GM19397 (cell line): ENCODE data around the gene LGALS7.
"Not testable (repeated sequence)": the region's sequence is repeated elsewhere in the genome, so short reads cannot be mapped to it uniquely, and the experiment has no call there.

Source experiments
- ATAC-seq: cut with Tn5 transposase; IDR thresholded peaks from one replicate; pipeline ENCODE4 v1.9.1; 2021; ENCODE audit warnings: mild to moderate bottlenecking, moderate library complexity; ENCODE audit not compliant: unreplicated experiment

Gene LGALS7

DNA sequence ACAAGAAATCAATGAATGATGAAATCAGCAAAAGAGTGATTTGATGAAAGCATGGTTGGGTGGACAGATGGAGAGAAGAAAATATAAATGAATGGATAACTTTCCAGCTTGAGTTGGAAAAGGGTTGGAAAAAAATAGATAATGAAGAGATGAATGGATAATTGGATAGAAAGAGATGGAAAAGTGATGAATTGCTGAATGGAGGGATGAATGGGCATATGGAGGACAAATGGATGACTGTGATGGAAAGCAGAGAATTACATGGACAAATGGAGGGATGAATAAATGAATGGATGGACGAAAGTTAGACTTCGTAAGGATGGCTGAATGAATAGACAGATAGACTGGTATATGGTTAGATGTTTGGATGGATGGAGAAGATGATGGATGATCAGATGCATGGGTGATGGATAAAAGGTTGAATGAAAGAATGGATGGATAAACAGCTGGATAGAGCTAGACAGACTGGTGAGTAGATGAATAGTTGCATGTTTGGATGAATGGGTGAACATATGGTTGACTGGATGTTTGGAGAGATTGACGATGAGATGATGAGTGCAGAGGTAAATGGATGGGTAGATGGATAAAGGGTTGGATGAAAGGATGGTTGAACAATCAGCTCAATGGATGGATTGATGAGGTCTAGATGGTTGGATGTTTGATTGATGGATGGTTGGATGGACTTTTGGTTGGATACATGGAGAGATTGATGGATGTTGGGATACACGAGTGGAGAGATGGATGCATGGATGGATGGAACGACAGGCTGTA lies 27.4 kb upstream of the LGALS7 start:
- no peak for ATAC-seq

DNA sequence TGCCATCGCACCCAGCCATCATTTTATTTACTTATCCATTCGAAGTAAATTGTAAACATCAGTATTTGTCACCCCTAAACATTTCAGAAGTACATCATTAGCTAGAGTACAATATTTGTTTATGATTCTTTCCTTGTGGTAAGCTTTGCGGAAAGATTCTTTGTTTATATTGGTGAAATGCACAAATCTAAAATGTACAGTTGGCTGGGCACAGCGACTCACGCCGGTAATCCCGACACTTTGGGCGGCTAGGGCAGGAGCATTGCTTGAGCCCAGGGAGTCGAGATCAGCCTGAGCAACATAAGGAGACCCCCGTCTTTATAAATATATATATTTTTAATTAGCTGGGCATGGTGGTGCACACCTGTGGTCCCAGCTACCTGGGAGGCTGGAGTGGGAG lies 25.8 kb upstream of the LGALS7 start:
- no peak for ATAC-seq

DNA sequence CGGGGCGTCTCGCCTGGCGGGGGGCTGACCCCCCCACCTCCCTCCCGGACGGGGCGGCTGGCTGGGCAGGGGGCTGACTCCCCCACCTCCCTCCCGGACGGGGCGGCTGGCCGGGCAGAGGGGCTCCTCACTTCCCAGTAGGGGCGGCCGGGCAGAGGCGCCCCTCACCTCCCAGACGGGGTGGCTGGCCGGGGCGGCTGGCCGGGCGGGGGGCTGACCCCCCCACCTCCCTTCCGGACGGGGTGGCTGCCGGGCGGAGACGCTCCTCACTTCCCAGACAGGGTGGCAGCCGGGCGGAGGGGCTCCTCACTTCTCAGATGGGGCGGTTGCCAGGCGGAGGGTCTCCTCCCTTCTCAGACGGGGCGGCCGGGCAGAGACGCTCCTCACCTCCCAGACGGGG lies 24.5 kb upstream of the LGALS7 start:
- not testable (repeated sequence) for ATAC-seq

DNA sequence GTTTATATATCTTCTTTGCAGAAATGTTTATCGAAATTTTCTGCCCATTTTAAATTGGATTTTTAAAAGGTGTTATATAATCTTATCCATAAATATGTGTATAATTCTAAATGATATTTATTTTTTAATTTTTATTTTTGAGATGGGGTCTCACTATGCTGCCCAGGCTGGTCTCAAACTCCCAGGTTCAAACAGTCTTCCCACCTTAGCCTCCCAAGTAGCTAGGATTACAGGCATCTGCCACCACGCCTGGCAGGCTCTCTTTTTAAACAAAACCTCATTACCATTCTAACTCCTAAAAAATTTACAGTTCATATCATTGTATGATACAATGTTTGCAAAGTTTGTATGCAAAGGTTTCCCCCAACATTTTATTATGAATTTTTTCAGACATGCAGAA lies 22.8 kb upstream of the LGALS7 start:
- no peak for ATAC-seq

DNA sequence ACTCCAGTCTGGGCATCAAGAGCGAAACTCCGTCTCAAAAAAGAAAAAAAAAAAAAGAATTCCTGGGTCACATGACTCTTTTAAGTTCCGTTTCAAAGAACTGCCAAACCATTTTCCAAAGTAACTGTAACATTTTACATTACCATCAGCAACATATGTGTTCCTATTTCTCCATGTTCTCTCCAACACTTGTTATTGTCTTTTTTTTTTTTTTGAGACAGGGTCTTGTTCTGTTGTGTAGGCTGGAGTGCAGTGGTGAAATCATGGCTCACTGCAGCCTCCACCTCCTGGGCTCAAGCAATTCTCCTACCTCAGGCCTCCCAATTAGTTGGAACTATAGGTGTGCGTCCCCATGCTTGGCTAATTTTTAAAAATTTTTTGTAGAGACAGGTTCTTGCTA lies 22.2 kb upstream of the LGALS7 start:
- ATAC-seq, result no peak

DNA sequence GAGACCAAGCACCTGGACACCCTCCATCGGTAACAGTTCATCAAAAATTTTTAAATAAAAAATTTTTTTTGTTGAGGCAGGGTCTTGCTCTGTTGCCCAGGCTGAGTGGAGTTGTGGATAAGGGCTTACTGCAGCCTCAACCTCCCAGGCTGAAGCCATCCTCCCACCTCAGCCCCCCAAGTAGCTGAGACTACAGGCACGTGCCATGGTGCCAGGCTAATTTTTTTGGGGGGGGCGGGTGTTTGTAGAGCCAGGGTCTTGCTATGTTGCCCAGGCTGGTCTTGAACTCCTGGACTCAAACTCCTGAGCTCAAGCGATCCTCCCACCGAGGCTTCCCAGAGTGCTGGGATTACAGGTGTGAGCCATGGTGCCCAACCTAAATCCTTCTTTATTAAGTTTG lies 20.4 kb upstream of the LGALS7 start:
- no peak for ATAC-seq

DNA sequence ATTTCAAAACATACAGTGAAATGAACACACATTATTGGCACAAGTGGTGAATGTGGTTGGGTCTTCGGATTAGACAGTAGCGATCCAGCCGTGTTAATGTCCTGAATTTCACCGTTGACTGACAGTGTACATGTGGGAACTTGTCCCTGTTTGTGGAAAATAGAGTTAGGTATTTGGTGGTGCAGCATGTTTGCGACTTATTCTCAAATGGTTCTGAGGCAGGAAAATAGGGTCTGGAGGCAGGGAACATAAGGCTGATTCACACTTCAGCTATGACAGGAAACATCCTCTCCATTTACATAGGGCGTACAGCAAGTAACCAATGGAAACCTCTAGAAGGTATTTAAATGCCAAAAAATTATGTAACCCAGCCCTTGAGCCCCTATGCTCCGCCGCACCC lies 19.9 kb upstream of the LGALS7 start:
- no peak for ATAC-seq

DNA sequence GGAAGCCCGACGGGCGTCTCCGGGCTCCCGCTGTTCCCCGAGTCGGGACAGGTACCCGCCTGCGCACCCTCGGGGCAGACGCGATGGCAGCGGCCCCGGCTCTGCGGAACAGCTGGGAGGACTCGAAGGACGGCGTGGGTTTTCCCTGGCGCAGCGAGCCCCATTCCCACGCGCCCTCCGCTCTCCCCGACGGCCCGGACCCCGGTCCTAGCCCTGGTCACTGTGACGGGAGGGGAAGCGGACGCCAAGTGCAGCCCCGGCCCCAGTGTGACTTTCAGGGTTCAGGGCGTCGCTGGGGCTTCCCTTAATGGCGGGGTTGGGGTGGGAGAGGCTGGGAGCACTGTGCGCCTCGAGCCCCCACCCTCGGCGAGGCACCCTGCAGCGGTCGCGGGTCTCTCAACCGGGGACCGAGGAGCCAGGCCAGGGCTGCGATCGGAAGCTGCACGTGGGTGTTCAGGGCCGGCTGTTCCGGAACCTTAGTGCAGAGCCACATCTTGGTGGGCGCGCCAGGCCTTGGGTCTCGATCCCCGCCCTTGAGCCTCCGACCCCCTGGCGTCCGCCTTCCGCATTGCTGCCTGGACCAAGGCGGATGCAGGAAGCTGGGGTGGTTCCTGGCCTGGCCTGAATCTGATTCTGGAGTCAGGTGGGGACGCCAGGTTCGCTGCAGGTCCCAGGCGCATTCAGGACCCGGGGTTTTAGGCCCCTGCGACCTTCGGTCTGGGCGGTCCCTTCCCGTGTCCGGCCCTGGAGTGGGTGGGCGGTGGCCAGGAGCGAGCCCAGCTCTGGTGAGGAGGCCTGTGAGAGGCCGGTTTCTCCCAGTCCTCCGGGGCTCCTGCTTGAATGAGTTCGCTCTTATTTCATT lies 19.2 kb upstream of the LGALS7 start:
- ATAC-seq, result no peak

DNA sequence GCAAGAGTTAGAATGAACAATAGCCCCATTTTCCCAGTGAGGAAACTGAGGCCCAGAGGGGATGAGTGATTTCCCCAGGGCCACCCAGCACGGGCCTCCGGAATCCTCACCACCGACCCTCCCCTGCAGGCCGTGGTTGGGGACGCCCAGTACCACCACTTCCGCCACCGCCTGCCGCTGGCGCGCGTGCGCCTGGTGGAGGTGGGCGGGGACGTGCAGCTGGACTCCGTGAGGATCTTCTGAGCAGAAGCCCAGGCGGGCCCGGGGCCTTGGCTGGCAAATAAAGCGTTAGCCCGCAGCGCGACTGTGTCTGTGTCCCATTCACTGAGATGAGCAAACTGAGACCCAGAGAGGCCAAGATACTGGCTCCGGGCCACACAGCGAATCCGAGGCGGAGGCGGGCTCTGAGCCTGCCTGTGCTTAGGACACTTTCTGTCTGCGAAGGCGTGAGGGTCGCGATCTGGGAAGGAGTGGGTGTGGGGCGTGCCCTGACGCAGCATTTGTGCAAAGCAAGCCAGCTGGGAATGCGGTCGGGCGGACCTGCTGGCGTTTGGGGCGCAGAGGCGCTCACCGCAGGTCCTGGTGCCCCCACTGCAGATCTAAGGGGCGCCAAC lies 18.2 kb upstream of the LGALS7 start:
- not testable (repeated sequence) for ATAC-seq

DNA sequence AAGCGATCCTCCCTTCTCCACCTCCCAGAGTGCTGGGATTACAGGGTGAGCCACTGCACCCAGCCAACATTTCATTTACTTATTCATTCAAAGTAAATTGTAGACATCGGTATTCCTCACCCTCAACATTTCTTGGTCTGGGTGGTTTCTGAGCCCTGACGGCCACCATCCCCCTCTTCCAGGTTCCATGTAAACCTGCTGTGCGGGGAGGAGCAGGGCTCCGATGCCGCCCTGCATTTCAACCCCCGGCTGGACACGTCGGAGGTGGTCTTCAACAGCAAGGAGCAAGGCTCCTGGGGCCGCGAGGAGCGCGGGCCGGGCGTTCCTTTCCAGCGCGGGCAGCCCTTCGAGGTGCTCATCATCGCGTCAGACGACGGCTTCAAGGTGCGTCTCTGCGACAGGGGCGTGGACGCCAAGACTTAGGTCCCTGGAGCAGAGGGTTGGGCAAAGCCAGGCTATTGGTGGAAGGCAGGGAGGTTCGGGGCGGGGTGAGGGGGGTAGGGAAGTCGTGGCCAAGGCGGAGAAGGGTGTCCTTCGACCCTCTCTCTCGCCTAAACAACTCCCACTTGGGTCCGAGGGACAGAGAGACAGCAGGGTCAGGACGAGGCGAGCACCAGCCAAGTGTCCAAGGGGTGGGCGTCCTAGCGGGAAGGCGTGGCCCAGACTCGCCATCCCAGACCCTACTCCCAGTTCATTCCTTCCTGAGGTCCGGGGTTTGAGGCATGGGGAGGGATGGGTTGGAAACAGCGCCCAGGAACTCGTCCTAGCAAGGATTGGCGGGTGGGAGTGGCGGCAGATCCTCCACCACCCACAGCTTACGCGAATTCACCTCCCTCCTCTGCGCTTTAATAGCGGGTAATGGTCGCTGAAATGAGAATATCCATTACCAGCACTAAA lies 17.4 kb upstream of the LGALS7 start:
- ATAC-seq, result not testable (repeated sequence)

DNA sequence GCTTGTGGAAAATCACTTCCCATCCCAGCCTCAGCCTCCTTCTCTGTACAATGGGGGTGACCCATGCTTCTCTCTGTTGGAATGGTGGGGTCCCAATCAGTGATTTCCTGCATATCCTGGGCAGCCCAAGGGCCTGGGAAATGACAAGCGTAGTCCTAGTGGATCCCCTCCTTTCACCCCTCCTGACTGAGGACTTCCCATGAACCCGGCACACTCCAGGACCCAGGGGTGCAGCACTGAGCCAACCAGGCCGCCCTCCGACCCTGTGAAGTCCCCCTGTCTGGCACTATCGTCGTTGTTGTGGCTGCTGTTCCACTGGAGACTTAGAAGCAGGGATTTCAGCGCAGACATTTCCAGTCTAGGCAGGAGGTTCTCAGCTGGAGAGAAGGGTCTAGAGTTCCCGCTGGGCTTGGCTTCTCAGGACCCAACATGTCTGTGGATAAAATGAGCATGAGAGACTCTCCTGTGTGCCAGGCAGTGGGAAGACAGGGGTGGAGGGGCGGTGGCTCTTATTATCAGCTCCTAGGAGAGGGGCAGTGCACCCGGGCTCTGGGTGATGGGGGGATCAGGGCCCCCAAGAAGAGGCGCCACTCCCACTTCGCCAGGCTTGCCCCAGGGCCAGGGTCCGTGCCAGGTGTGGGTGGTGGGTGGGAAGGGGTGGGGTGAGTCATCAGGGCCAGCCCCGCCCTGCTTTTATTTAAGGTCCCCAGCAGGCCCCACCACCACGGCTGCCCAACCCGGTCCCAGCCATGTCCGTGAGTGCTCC lies 15.3 kb upstream of the LGALS7 start, which contains the start of gene LGALS7B:
Gene LGALS7B (plus strand): TSS at position 723 of the 766 bp plus-strand sequence. CDS start 27 bp downstream, at position 750.
- ATAC-seq, result no peak

DNA sequence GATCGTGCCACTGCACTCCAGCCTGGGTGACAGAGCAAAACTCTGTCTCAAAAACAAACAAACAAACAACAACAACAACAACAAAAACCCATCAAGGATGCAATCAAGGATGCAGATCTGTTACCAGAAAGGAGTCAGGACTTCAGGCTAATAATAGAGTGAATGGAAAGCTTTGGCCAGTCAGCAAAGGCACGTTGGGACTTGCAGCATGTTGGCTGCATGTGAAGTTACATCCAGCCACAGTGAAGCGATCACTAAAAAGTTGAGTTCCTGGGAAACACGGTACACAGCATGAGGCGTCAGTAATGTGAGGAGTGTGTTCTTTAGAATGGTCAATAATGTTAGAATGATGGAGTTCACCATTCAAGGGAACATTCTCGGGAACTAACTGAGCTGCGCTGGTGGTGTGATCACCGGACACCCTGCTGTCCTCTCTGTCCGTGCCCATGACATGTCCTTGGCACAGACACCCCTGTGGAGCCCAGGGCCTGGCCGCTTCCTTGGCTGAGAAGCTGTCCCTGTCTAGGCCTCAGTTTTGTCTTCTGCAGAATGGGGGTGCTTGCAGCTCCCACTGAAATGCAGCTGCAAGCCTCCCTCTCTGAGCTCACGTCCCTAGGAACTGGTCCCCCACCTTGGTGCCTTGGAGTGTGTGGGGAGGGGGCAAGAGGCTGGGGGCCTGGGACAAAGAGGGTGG lies 13.4 kb upstream of the LGALS7 start:
- ATAC-seq, result no peak

DNA sequence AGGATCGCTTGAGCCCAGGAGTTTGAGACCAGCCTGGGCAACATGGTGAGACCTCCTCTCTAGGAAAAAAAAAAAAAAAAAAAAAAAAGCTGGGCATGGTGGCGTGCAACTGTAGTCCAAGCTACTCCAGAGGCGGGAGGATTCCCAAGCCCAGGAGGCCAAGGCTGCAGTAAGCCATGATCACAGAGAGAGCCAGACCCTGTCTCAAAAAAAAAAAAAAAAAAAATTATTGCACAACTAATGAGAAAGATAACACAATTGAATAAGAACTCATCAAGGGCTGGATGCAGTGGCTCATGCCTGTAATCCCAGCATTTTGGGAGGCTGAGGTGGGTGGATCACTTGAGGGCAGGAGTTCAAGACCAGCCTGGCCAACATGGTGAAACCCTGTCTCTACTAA lies 12.7 kb upstream of the LGALS7 start:
- ATAC-seq, result not testable (repeated sequence)

DNA sequence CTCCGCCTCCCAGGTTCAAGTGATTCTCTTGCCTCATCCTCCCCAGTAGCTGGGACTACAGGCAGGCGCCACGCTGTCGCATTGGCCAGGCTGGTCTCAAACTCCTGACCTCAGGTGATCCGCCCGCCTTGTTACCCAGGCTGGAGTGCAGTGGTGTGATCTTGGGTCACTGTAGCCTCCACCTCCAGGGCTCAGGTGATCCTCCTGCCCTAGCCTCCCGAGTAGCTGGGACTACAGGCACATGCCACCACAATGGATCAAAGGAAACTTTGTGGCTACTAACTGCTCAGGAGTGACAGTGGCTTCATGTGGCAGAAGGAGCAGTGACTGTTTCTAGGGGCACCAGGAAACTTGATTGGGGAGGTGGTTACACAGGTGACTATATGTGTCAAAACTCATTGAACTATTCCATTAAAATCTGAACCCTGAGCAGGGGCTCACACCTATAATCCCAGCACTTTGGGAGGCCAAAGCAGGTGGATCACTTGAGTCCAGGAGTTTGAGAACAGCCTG lies 11.9 kb upstream of the LGALS7 start:
- ATAC-seq, result no peak

DNA sequence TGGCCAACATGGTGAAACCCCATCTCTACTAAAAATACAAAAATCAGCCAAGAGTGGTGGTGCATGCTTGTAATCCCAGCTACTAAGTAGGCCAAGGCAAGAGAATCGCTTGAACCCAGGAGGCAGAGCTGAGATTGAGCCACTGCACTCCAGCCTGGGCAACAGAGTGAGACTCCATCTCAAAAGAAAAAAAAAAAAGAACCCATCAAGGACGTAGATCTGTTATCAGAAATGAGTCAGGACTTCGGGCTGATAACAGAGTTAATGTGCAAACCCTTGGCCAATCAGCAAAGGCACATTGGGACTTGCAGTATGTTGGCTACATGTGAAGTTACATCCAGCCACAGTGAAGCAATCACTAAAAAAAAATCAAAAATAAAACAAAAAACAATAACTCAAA lies 10.9 kb upstream of the LGALS7 start:
- ATAC-seq, result no peak

DNA sequence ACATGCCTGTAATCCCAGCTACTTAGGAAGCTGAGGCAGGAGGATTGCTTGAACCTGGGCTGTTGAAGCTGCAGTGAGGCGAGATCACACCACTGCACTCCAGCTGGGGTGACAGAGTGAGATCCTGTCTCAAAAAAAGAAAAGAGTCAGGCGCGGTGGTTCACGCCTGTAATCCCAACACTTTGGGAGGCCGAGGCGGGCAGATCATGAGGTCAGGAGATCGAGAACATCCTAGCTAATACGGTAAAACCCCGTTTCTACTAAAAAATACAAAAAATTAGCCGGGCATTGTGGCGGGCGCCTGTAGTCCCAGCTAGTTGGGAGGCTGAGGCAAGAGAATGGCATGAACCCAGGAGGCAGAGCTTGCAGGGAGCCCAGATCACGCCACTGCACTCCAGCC lies 8.9 kb upstream of the LGALS7 start:
- not testable (repeated sequence) for ATAC-seq

DNA sequence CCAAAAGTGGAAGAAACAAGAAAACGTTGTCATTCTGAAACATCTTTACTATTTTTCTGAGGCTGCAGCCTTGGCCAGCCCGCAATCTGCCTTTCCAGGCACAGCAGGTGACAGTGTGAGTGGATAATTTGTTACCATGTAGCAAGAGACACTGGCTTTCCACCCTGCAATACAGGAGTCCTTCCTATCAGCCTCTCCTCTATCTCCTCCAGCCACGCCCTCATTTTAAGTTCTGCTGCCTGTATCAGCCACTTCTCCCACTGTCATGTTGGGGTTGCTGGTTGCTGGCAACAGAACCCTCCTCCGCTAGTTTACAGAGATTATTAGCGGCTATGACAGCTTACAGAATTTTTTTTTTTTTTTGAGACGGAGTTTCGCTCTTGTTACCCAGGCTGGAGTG lies 7.7 kb upstream of the LGALS7 start:
- ATAC-seq, result no peak

DNA sequence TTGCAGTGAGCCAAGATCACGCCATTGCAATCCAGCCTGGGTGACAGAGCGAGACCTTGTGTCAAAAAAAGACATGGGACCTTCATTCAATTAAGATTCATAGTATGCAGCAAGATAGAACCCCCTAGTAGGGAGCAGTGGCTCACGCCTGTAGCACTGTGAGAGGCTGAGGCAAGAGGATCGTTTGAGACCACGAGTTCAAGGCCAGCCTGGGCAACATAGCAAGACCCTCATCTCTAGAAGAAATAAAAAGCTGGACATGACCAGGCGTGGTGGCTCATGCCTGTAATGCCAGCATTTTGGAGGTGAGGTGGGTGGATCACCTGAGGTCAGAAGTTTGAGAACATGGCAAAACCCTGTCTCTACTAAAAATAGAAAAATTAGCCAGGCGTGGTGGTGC lies 7.1 kb upstream of the LGALS7 start:
- no peak for ATAC-seq

DNA sequence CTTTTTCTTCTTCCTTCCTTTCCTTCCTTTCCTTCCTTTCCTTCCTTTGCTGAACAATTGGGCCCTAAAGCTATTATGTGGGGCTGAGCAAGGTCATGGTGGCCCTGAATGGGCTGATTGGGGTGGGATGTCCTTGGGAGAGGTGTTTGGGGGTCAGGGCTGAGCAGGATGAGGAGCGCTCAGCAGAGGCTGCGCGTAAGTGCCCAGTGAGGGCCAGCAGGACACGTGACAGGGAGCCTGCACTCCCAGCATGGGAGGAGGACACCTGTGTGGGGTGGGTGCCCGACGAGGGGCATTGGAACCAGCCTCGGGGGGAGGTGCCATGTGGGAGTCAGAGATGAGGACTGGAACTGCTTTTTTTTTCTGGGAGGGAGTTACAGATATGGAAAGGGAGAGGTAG lies 5.4 kb upstream of the LGALS7 start:
- ATAC-seq, result no peak
